Keratinocyte (primary cell): Measurements from ENCODE around the gene NPFFR2.

Experiments used
- CTCF ChIP-seq, 3 experiments: IDR thresholded peaks in 1 of 3; conservative IDR thresholded peaks in 1 of 3; optimal IDR thresholded peaks in 1 of 3; 2 replicates in 2 of 3; 3 replicates in 1 of 3; pipeline versions ENCODE3 to v1.5.1; 2011; ENCODE audit warnings: low read length in 3 of 3, mild to moderate bottlenecking in 3 of 3, moderate library complexity in 2 of 3, control low read depth in 1 of 3, inconsistent platforms in 1 of 3; ENCODE audit not compliant: insufficient read depth in 2 of 3; ENCODE audit errors: extremely low read depth in 1 of 3
- EZH2 ChIP-seq: IDR thresholded peaks from one replicate; pipeline ENCODE4 v1.6.1; 2012; ENCODE audit warnings: inconsistent platforms, mild to moderate bottlenecking, low read length, moderate library complexity

GRCh38 chr4:71995297-71995696 lies 36.5 kb upstream of the NPFFR2 start:
- no peak for TF ChIP-seq CTCF (optimal IDR thresholded peaks at IDR 0.05 in 1 of 3, IDR thresholded peaks at IDR 0.05 in 1 of 3, conservative IDR thresholded peaks at IDR 0.05 in 1 of 3; ENCODE audit: extremely low read depth in 1 of 3, insufficient read depth in 2 of 3, low read length in 3 of 3)
- no peak for TF ChIP-seq EZH2
